Liver (tissue), 2 donors: ENCODE data around the gene TTC28.

Source experiments
- EGR1 ChIP-seq, 2 donors: IDR thresholded peaks; 2 replicates each; pipeline ENCODE4 v1.6.1; 2016 to 2018; ENCODE audit warnings: antibody characterized with exemption in 2 of 2, low read depth in 2 of 2
- GABPA ChIP-seq, 2 donors: IDR thresholded peaks in 1 of 2; conservative IDR thresholded peaks in 1 of 2; 2 replicates each; pipeline ENCODE4 v1.6.1; 2016; ENCODE audit warnings: antibody characterized with exemption in 2 of 2, mild to moderate bottlenecking in 1 of 2, moderate library complexity in 1 of 2
- RAD21 ChIP-seq, 2 donors: IDR thresholded peaks; 2 replicates each; pipeline ENCODE4 v1.6.1; 2016; ENCODE audit warnings: antibody characterized with exemption in 2 of 2, mild to moderate bottlenecking in 2 of 2
- REST ChIP-seq: IDR thresholded peaks from 2 replicates; pipeline ENCODE4 v1.6.1; 2016; ENCODE audit warnings: antibody characterized with exemption, mild to moderate bottlenecking
- TF ChIP-seq, protein P1 (sequence below): IDR thresholded peaks from 2 replicates; pipeline ENCODE4 v1.6.1; 2016; ENCODE audit warnings: antibody characterized with exemption
- donor health status: healthy.

- TF ChIP-seq EGR1 (IDR thresholded peaks at IDR 0.05; ENCODE audit: low read depth in 2 of 2) (no peak), REST (no peak), GABPA (IDR thresholded peaks at IDR 0.05 in 1 of 2, conservative IDR thresholded peaks at IDR 0.05 in 1 of 2) (no peak), RAD21 (IDR thresholded peaks at IDR 0.05) (no peak)
- TF ChIP-seq, protein P1, sequence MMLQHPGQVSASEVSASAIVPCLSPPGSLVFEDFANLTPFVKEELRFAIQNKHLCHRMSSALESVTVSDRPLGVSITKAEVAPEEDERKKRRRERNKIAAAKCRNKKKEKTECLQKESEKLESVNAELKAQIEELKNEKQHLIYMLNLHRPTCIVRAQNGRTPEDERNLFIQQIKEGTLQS: no peak
These were observed 658.3 kb downstream of the TTC28 start for GRCh38 chr22:28021116-28021997.
